ENCODE data around the gene CACNG8.

- TF ChIP-seq EZH2phosphoT487 (IDR thresholded peaks at IDR 0.05; ENCODE audit: borderline replicate concordance) (no peak), CTCF (conservative IDR thresholded peaks at IDR 0.05; ENCODE audit: low read length) (no peak)
These were observed 58.6 kb downstream of the CACNG8 start for GRCh38 chr19:54021363-54021762.

All from Loucy (cell line).